CD14-positive monocyte (primary cell): Measurements from ENCODE around the gene ACACB. TPM values are rescaled to one million over a fixed set of nuclear protein-coding genes. Genes with fewer than 3 reads are reported as not detected.

Source experiments
- DNase-seq, 3 donors: peaks; one replicate each; pipeline ENCODE4 v3.0.0-alpha.2; 2011 to 2022
- H2AFZ ChIP-seq: 2 replicates; pipeline ENCODE4 v1.6.0; 2012; ENCODE audit warnings: mild to moderate bottlenecking, low read depth, low read length, inconsistent platforms; ENCODE audit not compliant: insufficient read depth, poor library complexity, severe bottlenecking
- H3K27ac ChIP-seq, 2 donors: 1 replicate in 1 of 2; 2 replicates in 1 of 2; pipeline ENCODE4 v1.5.1; 2012 to 2013; ENCODE audit warnings: low read length in 2 of 2, control low read depth in 1 of 2, inconsistent platforms in 1 of 2, low read depth in 1 of 2, mild to moderate bottlenecking in 1 of 2
- H3K27me3 ChIP-seq, 2 donors: one replicate each; pipeline versions ENCODE4 v1.6.0 to v1.6.1; 2011 to 2013; ENCODE audit warnings: low read length in 2 of 2; ENCODE audit not compliant: control insufficient read depth in 2 of 2, insufficient read depth in 2 of 2
- H3K36me3 ChIP-seq, 2 donors: replicated peaks in 1 of 2; 1 replicate in 1 of 2; 2 replicates in 1 of 2; pipeline versions ENCODE4 v1.5.1 to v1.6.1; 2012 to 2013; ENCODE audit warnings: low read length in 2 of 2, control low read depth in 1 of 2, inconsistent platforms in 1 of 2, mild to moderate bottlenecking in 1 of 2; ENCODE audit not compliant: insufficient read depth in 2 of 2, control insufficient read depth in 1 of 2
- H3K4me1 ChIP-seq, 2 donors: 1 replicate in 1 of 2; 2 replicates in 1 of 2; pipeline versions ENCODE4 v1.5.1 to v1.6.1; 2012 to 2013; ENCODE audit warnings: low read length in 2 of 2, control low read depth in 1 of 2, inconsistent platforms in 1 of 2, mild to moderate bottlenecking in 1 of 2, moderate library complexity in 1 of 2; ENCODE audit not compliant: insufficient read depth in 2 of 2, control insufficient read depth in 1 of 2
- H3K4me2 ChIP-seq: replicated peaks from 2 replicates; pipeline ENCODE3; 2012; ENCODE audit warnings: low read length, moderate library complexity, mild to moderate bottlenecking; ENCODE audit not compliant: poor library complexity, severe bottlenecking; ENCODE audit errors: extremely low read depth
- H3K4me3 ChIP-seq, 3 experiments: fragments of 200-600 bp in 1 of 3; sonication (generic) in 1 of 3; replicated peaks in 1 of 3; 1 replicate in 2 of 3; 2 replicates in 1 of 3; pipeline ENCODE4 v1.5.1; 2011 to 2013; ENCODE audit warnings: low read length in 3 of 3, mild to moderate bottlenecking in 3 of 3, control low read depth in 2 of 3, low read depth in 2 of 3, inconsistent platforms in 1 of 3, moderate library complexity in 1 of 3
- H3K79me2 ChIP-seq: 2 replicates; pipeline ENCODE4 v1.6.0; 2012; ENCODE audit warnings: mild to moderate bottlenecking, control low read depth, inconsistent platforms, low read length, moderate library complexity; ENCODE audit not compliant: insufficient read depth
- H3K9ac ChIP-seq: 2 replicates; pipeline ENCODE4 v1.6.0; 2017; ENCODE audit warnings: low read length, mild to moderate bottlenecking; ENCODE audit not compliant: insufficient read depth, poor library complexity, severe bottlenecking
- H3K9me3 ChIP-seq, 2 donors: replicated peaks in 1 of 2; 1 replicate in 1 of 2; 2 replicates in 1 of 2; pipeline versions ENCODE4 v1.5.1 to v1.6.1; 2012 to 2013; ENCODE audit warnings: low read length in 2 of 2, control low read depth in 1 of 2; ENCODE audit not compliant: control insufficient read depth in 1 of 2, insufficient read depth in 1 of 2
- H4K20me1 ChIP-seq: 2 replicates; pipeline ENCODE4 v1.6.0; 2012; ENCODE audit warnings: mild to moderate bottlenecking, low read length, control low read depth, moderate library complexity; ENCODE audit not compliant: insufficient read depth
- H3K27ac Mint-ChIP-seq, 7 donors: one replicate each; pipeline ENCODE4 v1.8.0; 2020; ENCODE audit warnings: mild to moderate bottlenecking in 7 of 7, mixed read lengths in 7 of 7, moderate library complexity in 6 of 7, inconsistent platforms in 2 of 7
- H3K27me3 Mint-ChIP-seq, 3 donors: one replicate each; pipeline ENCODE4 v1.8.0; 2021 to 2022; ENCODE audit warnings: low read depth in 3 of 3, mild to moderate bottlenecking in 3 of 3, mixed read lengths in 3 of 3, moderate library complexity in 3 of 3, inconsistent platforms in 1 of 3
- H3K36me3 Mint-ChIP-seq, 2 donors: one replicate each; pipeline ENCODE4 v1.8.0; 2020; ENCODE audit warnings: mixed read lengths in 2 of 2, inconsistent platforms in 1 of 2, mild to moderate bottlenecking in 1 of 2
- H3K4me1 Mint-ChIP-seq: one replicate; pipeline ENCODE4 v1.8.0; 2020; ENCODE audit warnings: mild to moderate bottlenecking, mixed read lengths
- H3K4me3 Mint-ChIP-seq, 2 donors: one replicate each; pipeline ENCODE4 v1.8.0; 2020; ENCODE audit warnings: mild to moderate bottlenecking in 2 of 2, mixed read lengths in 2 of 2, moderate library complexity in 1 of 2
- H3K9me3 Mint-ChIP-seq, 7 donors: one replicate each; pipeline ENCODE4 v1.8.0; 2020 to 2022; ENCODE audit warnings: mixed read lengths in 7 of 7, mild to moderate bottlenecking in 6 of 7, moderate library complexity in 6 of 7, inconsistent platforms in 2 of 7
- WGBS: methylation state at CpG from one replicate; pipeline ENCODE4 v1.1.5; 2013; ENCODE audit warnings: missing lambda C conversion rate; ENCODE audit not compliant: insufficient coverage; 5-methylcytosine and 5-hydroxymethylcytosine counted together
- intact Hi-C, 2 donors: fragments of 100-400 bp; cut with micrococcal nuclease; formaldehyde crosslinking; loops; one replicate each; pipeline versions ENCODE4 v1.15.0 to v1.15.1; 2023
- polyA plus RNA-seq, 3 donors: library from polyadenylated mRNA; depleted of rRNA in 1 of 3; unstranded in 2 of 3; stranded (reverse) in 1 of 3; fragments of 300-500 nt in 2 of 3; fragments of >200 nt in 1 of 3; fragmentation: Illumina TruSeq in 2 of 3; gene quantifications; 1 replicate in 2 of 3; 2 replicates in 1 of 3; pipeline ENCODE4 v1.2.3, GENCODE V29; 2012 to 2021
- TF ChIP-seq, protein P1 (sequence below): fragments of 200-600 bp; IDR thresholded peaks from one replicate; pipeline ENCODE4 v1.8.0; 2022; ENCODE audit warnings: antibody characterized with exemption, mild to moderate bottlenecking

ACACB gene
- polyA plus RNA-seq, 3 donors = 0.14 to 5.0 (median 1.9) TPM

DNA sequence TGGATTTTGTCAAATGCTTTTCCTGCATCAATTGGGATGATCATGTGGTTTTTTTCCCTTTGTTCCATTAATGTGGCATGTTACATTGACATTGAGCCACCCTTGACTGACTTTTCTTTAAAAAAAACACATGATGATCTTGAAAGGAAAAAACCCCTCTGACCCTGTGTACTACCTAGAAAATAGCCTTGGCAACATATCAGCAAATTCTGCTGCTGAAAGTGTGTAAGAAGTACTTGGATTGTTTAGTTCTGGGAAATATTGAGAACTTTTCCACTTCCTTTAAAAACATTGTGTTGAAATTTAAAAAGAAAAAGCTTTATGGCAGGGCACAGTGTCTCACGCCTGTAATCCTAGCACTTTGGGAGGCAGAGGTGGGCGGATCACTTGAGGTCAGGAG, 20.7 kb downstream of the ACACB start:
- no peak overlapping the region for H2AFZ ChIP-seq
- peaks cover 0 to 2% (median 2%) of the 10 kb centered on the region in 3 donors for H3K27me3 Mint-ChIP-seq
- no peaks in the 10 kb centered on the region for H3K9me3 ChIP-seq
- intact Hi-C loops = no loop called here
- no peaks in the 10 kb centered on the region for H3K27me3 ChIP-seq
- H3K9me3 Mint-ChIP-seq = peaks cover 0 to 9% (median 2%) of the 10 kb centered on the region in 7 donors
- TF ChIP-seq, protein P1, sequence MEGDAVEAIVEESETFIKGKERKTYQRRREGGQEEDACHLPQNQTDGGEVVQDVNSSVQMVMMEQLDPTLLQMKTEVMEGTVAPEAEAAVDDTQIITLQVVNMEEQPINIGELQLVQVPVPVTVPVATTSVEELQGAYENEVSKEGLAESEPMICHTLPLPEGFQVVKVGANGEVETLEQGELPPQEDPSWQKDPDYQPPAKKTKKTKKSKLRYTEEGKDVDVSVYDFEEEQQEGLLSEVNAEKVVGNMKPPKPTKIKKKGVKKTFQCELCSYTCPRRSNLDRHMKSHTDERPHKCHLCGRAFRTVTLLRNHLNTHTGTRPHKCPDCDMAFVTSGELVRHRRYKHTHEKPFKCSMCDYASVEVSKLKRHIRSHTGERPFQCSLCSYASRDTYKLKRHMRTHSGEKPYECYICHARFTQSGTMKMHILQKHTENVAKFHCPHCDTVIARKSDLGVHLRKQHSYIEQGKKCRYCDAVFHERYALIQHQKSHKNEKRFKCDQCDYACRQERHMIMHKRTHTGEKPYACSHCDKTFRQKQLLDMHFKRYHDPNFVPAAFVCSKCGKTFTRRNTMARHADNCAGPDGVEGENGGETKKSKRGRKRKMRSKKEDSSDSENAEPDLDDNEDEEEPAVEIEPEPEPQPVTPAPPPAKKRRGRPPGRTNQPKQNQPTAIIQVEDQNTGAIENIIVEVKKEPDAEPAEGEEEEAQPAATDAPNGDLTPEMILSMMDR = no peak
- 80% methylated on average over 1 of the region's 2 CpGs for WGBS
- H3K9ac ChIP-seq = no peak overlapping the region
- no peaks in the 10 kb centered on the region for H4K20me1 ChIP-seq
- no peak overlapping the region for H3K4me3 ChIP-seq
- no peaks in the 10 kb centered on the region for H3K4me1 Mint-ChIP-seq
- no peaks in the 10 kb centered on the region for H3K4me1 ChIP-seq
- no peaks in the 10 kb centered on the region for H3K36me3 ChIP-seq
- H3K27ac ChIP-seq = no peak overlapping the region
- DNase-seq = no peak
- H3K27ac Mint-ChIP-seq = no peak overlapping the region
- no peaks in the 10 kb centered on the region for H3K36me3 Mint-ChIP-seq
- no peak overlapping the region for H3K4me2 ChIP-seq
- no peak overlapping the region for H3K4me3 Mint-ChIP-seq
- no peaks in the 10 kb centered on the region for H3K79me2 ChIP-seq

DNA sequence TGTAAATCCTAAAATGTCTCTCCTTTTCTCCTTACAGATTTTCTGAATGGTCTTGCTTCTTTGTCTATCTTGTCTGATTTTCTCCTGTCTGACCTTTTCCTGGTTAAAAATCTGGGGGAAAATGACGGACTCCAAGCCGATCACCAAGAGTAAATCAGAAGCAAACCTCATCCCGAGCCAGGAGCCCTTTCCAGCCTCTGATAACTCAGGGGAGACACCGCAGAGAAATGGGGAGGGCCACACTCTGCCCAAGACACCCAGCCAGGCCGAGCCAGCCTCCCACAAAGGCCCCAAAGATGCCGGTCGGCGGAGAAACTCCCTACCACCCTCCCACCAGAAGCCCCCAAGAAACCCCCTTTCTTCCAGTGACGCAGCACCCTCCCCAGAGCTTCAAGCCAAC, 23.0 kb downstream of the ACACB start:
- H3K27ac ChIP-seq = no peak overlapping the region
- peaks cover 0 to 9% (median 2%) of the 10 kb centered on the region in 7 donors for H3K9me3 Mint-ChIP-seq
- H3K4me2 ChIP-seq = no peak overlapping the region
- no peaks in the 10 kb centered on the region for H4K20me1 ChIP-seq
- H2AFZ ChIP-seq = no peak overlapping the region
- intact Hi-C loops = no loop called here
- H3K79me2 ChIP-seq = no peaks in the 10 kb centered on the region
- no peak overlapping the region for H3K4me3 Mint-ChIP-seq
- H3K9me3 ChIP-seq = no peaks in the 10 kb centered on the region
- H3K36me3 ChIP-seq = no peaks in the 10 kb centered on the region
- no peaks in the 10 kb centered on the region for H3K4me1 ChIP-seq
- no peak overlapping the region for H3K4me3 ChIP-seq
- WGBS = 92% methylated on average over 8 of the region's 9 CpGs
- no peak for DNase-seq
- H3K9ac ChIP-seq = no peak overlapping the region
- peaks cover 0 to 2% (median 0%) of the 10 kb centered on the region in 3 donors for H3K27me3 Mint-ChIP-seq
- H3K27ac Mint-ChIP-seq = no peak overlapping the region
- H3K4me1 Mint-ChIP-seq = no peaks in the 10 kb centered on the region
- no peaks in the 10 kb centered on the region for H3K27me3 ChIP-seq
- TF ChIP-seq, protein P1 = no peak
- H3K36me3 Mint-ChIP-seq = no peaks in the 10 kb centered on the region
